ENCODE measurements around the gene CDKN2B. TPM values are rescaled to one million over a fixed set of nuclear protein-coding genes. Genes with fewer than 3 reads are reported as not detected.

Gene CDKN2B
- polyA plus RNA-seq, 4 donors, result 12.8 to 81.4 (median 44.1) TPM

- WGBS, 3 donors, result 19 to 66% (median 47%) methylated on average over 1 of the region's 1 CpG
- H3K27ac ChIP-seq (ENCODE audit: low read depth in 1 of 3, low read length in 2 of 3), result peak overlapping the region in 2 of 3 donors; percentile 64 to 85
- peaks cover 4 to 40% (median 4%) of the 10 kb centered on the region in 3 donors for H3K4me1 ChIP-seq (ENCODE audit: control insufficient read depth in 3 of 3, insufficient read depth in 2 of 3, low read depth in 1 of 3, low read length in 2 of 3)
- no peaks in the 10 kb centered on the region for H3K36me3 ChIP-seq (ENCODE audit: control insufficient read depth in 3 of 3, insufficient read depth in 2 of 3, low read depth in 1 of 3, low read length in 3 of 3)
- H3K9me3 ChIP-seq (ENCODE audit: control insufficient read depth in 2 of 2, insufficient read depth in 1 of 2, low read depth in 1 of 2, low read length in 1 of 2), result peaks cover 0 to 2% of the 10 kb centered on the region in 2 donors
- H3K27me3 ChIP-seq (ENCODE audit: control insufficient read depth in 3 of 3, insufficient read depth in 3 of 3, low read length in 3 of 3), result no peaks in the 10 kb centered on the region
- FAIRE-seq (no peak), DNase-seq (peak; percentile 64 to 68)
- no peak overlapping the region for H3K4me3 ChIP-seq (ENCODE audit: low read depth in 1 of 3, low read length in 3 of 3)
These were observed 32.2 kb upstream of the CDKN2B start for GRCh38 chr9:22041344-22041743.

- H3K4me3 ChIP-seq (ENCODE audit: low read depth in 1 of 3, low read length in 3 of 3), result no peak overlapping the region
- DNase-seq (peak; percentile 9), FAIRE-seq (no peak)
- H3K27me3 ChIP-seq (ENCODE audit: control insufficient read depth in 3 of 3, insufficient read depth in 3 of 3, low read length in 3 of 3), result no peaks in the 10 kb centered on the region
- WGBS, 3 donors, result 36 to 53% (median 52%) methylated on average over 1 of the region's 1 CpG
- H3K4me1 ChIP-seq (ENCODE audit: control insufficient read depth in 3 of 3, insufficient read depth in 2 of 3, low read depth in 1 of 3, low read length in 2 of 3), result peaks cover 4 to 38% (median 4%) of the 10 kb centered on the region in 3 donors
- peak overlapping the region in 2 of 3 donors; percentile 64 to 85 for H3K27ac ChIP-seq (ENCODE audit: low read depth in 1 of 3, low read length in 2 of 3)
- no peaks in the 10 kb centered on the region for H3K36me3 ChIP-seq (ENCODE audit: control insufficient read depth in 3 of 3, insufficient read depth in 2 of 3, low read depth in 1 of 3, low read length in 3 of 3)
- H3K9me3 ChIP-seq (ENCODE audit: control insufficient read depth in 2 of 2, insufficient read depth in 1 of 2, low read depth in 1 of 2, low read length in 1 of 2), result peaks cover 0 to 2% of the 10 kb centered on the region in 2 donors
These were observed 31.7 kb upstream of the CDKN2B start for GRCh38 chr9:22040760-22041159.

GRCh38 chr9:22039258-22039657 is 30.2 kb upstream of the CDKN2B start:
- H3K4me3 ChIP-seq (ENCODE audit: low read depth in 1 of 3, low read length in 3 of 3), result no peak overlapping the region
- peak overlapping the region in 1 of 3 donors; percentile 85 for H3K27ac ChIP-seq (ENCODE audit: low read depth in 1 of 3, low read length in 2 of 3)
- no peaks in the 10 kb centered on the region for H3K36me3 ChIP-seq (ENCODE audit: control insufficient read depth in 3 of 3, insufficient read depth in 2 of 3, low read depth in 1 of 3, low read length in 3 of 3)
- DNase-seq (no peak), FAIRE-seq (no peak)
- no peaks in the 10 kb centered on the region for H3K27me3 ChIP-seq (ENCODE audit: control insufficient read depth in 3 of 3, insufficient read depth in 3 of 3, low read length in 3 of 3)
- peaks cover 4 to 38% (median 4%) of the 10 kb centered on the region in 3 donors for H3K4me1 ChIP-seq (ENCODE audit: control insufficient read depth in 3 of 3, insufficient read depth in 2 of 3, low read depth in 1 of 3, low read length in 2 of 3)
- WGBS, 3 donors, result 68 to 73% (median 69%) methylated on average over 3 of the region's 3 CpGs
- H3K9me3 ChIP-seq (ENCODE audit: control insufficient read depth in 2 of 2, insufficient read depth in 1 of 2, low read depth in 1 of 2, low read length in 1 of 2), result peaks cover 0 to 2% of the 10 kb centered on the region in 2 donors

- Histone ChIP-seq H3K4me3 (ENCODE audit: low read depth in 1 of 3, low read length in 3 of 3) (no peak overlapping the region), H3K4me1 (ENCODE audit: control insufficient read depth in 3 of 3, insufficient read depth in 2 of 3, low read depth in 1 of 3, low read length in 2 of 3) (peaks cover 4 to 38% (median 4%) of the 10 kb centered on the region in 3 donors), H3K9me3 (ENCODE audit: control insufficient read depth in 2 of 2, insufficient read depth in 1 of 2, low read depth in 1 of 2, low read length in 1 of 2) (peaks cover 0 to 2% of the 10 kb centered on the region in 2 donors), H3K36me3 (ENCODE audit: control insufficient read depth in 3 of 3, insufficient read depth in 2 of 3, low read depth in 1 of 3, low read length in 3 of 3) (no peaks in the 10 kb centered on the region), H3K27ac (ENCODE audit: low read depth in 1 of 3, low read length in 2 of 3) (peak overlapping the region in 1 of 3 donors; percentile 48), H3K27me3 (ENCODE audit: control insufficient read depth in 3 of 3, insufficient read depth in 3 of 3, low read length in 3 of 3) (no peaks in the 10 kb centered on the region)
- FAIRE-seq (peak; percentile 88), DNase-seq (peak; percentile 73)
- WGBS, 3 donors, result 3 to 20% (median 6%) methylated on average over 2 of the region's 2 CpGs
These were observed 29.0 kb upstream of the CDKN2B start for GRCh38 chr9:22037954-22038690.

- FAIRE-seq, result no peak
- 83 to 84% (median 83%) methylated on average over 4 of the region's 4 CpGs for WGBS, 3 donors
- DNase-seq, result no peak
- peak overlapping the region in 1 of 3 donors; percentile 48 for H3K27ac ChIP-seq (ENCODE audit: low read depth in 1 of 3, low read length in 2 of 3)
- H3K36me3 ChIP-seq (ENCODE audit: control insufficient read depth in 3 of 3, insufficient read depth in 2 of 3, low read depth in 1 of 3, low read length in 3 of 3), result no peaks in the 10 kb centered on the region
- no peak overlapping the region for H3K4me3 ChIP-seq (ENCODE audit: low read depth in 1 of 3, low read length in 3 of 3)
- peaks cover 4 to 33% (median 4%) of the 10 kb centered on the region in 3 donors for H3K4me1 ChIP-seq (ENCODE audit: control insufficient read depth in 3 of 3, insufficient read depth in 2 of 3, low read depth in 1 of 3, low read length in 2 of 3)
- no peaks in the 10 kb centered on the region for H3K27me3 ChIP-seq (ENCODE audit: control insufficient read depth in 3 of 3, insufficient read depth in 3 of 3, low read length in 3 of 3)
- no peaks in the 10 kb centered on the region for H3K9me3 ChIP-seq (ENCODE audit: control insufficient read depth in 2 of 2, insufficient read depth in 1 of 2, low read depth in 1 of 2, low read length in 1 of 2)
These were observed 27.9 kb upstream of the CDKN2B start for GRCh38 chr9:22036866-22037626.

- whole genome bisulfite sequencing, 3 donors, result 84 to 88% (median 88%) methylated on average over 2 of the region's 2 CpGs
- Histone ChIP-seq H3K9me3 (ENCODE audit: control insufficient read depth in 2 of 2, insufficient read depth in 1 of 2, low read depth in 1 of 2, low read length in 1 of 2) (no peaks in the 10 kb centered on the region), H3K4me1 (ENCODE audit: control insufficient read depth in 3 of 3, insufficient read depth in 2 of 3, low read depth in 1 of 3, low read length in 2 of 3) (peaks cover 4 to 24% (median 4%) of the 10 kb centered on the region in 3 donors), H3K4me3 (ENCODE audit: low read depth in 1 of 3, low read length in 3 of 3) (no peak overlapping the region), H3K27ac (ENCODE audit: low read depth in 1 of 3, low read length in 2 of 3) (no peak overlapping the region), H3K36me3 (ENCODE audit: control insufficient read depth in 3 of 3, insufficient read depth in 2 of 3, low read depth in 1 of 3, low read length in 3 of 3) (no peaks in the 10 kb centered on the region), H3K27me3 (ENCODE audit: control insufficient read depth in 3 of 3, insufficient read depth in 3 of 3, low read length in 3 of 3) (no peaks in the 10 kb centered on the region)
- FAIRE-seq (no peak), DNase-seq (no peak)
These were observed 26.5 kb upstream of the CDKN2B start for GRCh38 chr9:22035591-22036011.

GRCh38 chr9:22033012-22033630 is 24.0 kb upstream of the CDKN2B start:
- no peaks in the 10 kb centered on the region for H3K9me3 ChIP-seq (ENCODE audit: control insufficient read depth in 2 of 2, insufficient read depth in 1 of 2, low read depth in 1 of 2, low read length in 1 of 2)
- DNase-seq, result no peak
- H3K4me3 ChIP-seq (ENCODE audit: low read depth in 1 of 3, low read length in 3 of 3), result no peak overlapping the region
- peaks cover 0 to 11% (median 0%) of the 10 kb centered on the region in 3 donors for H3K4me1 ChIP-seq (ENCODE audit: control insufficient read depth in 3 of 3, insufficient read depth in 2 of 3, low read depth in 1 of 3, low read length in 2 of 3)
- H3K27me3 ChIP-seq (ENCODE audit: control insufficient read depth in 3 of 3, insufficient read depth in 3 of 3, low read length in 3 of 3), result no peaks in the 10 kb centered on the region
- H3K36me3 ChIP-seq (ENCODE audit: control insufficient read depth in 3 of 3, insufficient read depth in 2 of 3, low read depth in 1 of 3, low read length in 3 of 3), result no peaks in the 10 kb centered on the region
- no peak for FAIRE-seq
- 75 to 90% (median 80%) methylated on average over 8 of the region's 8 CpGs for WGBS, 3 donors
- H3K27ac ChIP-seq (ENCODE audit: low read depth in 1 of 3, low read length in 2 of 3), result no peak overlapping the region

GRCh38 chr9:22031655-22032411 is 22.7 kb upstream of the CDKN2B start:
- H3K27me3 ChIP-seq (ENCODE audit: control insufficient read depth in 3 of 3, insufficient read depth in 3 of 3, low read length in 3 of 3), result no peaks in the 10 kb centered on the region
- H3K4me1 ChIP-seq (ENCODE audit: control insufficient read depth in 3 of 3, insufficient read depth in 2 of 3, low read depth in 1 of 3, low read length in 2 of 3), result peaks cover 0 to 4% (median 0%) of the 10 kb centered on the region in 3 donors
- DNase-seq (no peak), FAIRE-seq (no peak)
- no peak overlapping the region for H3K4me3 ChIP-seq (ENCODE audit: low read depth in 1 of 3, low read length in 3 of 3)
- no peak overlapping the region for H3K27ac ChIP-seq (ENCODE audit: low read depth in 1 of 3, low read length in 2 of 3)
- WGBS, 3 donors, result 73 to 89% (median 82%) methylated on average over 4 of the region's 4 CpGs
- H3K36me3 ChIP-seq (ENCODE audit: control insufficient read depth in 3 of 3, insufficient read depth in 2 of 3, low read depth in 1 of 3, low read length in 3 of 3), result no peaks in the 10 kb centered on the region
- H3K9me3 ChIP-seq (ENCODE audit: control insufficient read depth in 2 of 2, insufficient read depth in 1 of 2, low read depth in 1 of 2, low read length in 1 of 2), result no peaks in the 10 kb centered on the region

All from small intestine (tissue), 7 donors.